HG03025 (cell line): ENCODE data around the gene PARN.
A peak's percentile ranks its signal among the peaks of the same experiment; 100 is the strongest.
"Not testable (repeated sequence)": the region's sequence is repeated elsewhere in the genome, so short reads cannot be mapped to it uniquely, and the experiment has no call there.

ENCODE experiments used
- ATAC-seq: cut with Tn5 transposase; IDR thresholded peaks from one replicate; pipeline ENCODE4 v1.9.1; 2021; ENCODE audit warnings: mild to moderate bottlenecking, moderate library complexity; ENCODE audit not compliant: unreplicated experiment, low FRiP score

Gene PARN

DNA sequence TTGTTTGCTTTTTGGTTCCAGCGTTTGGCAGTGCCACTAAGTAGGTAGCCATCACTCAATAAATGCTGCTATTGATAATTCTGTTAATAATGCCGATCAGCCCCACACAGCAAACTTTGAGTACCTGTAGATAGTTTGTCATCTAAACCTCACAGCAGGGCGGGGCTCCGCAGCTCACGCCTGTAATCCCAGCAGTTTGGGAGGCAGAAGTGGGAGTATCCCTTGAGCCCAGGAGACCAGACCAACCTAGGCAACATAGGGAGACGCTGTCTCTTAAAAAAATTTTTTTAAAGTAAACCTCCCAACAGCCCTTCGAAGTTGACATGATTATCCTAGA lies 4.3 kb upstream of the PARN start:
- ATAC-seq: no peak

DNA sequence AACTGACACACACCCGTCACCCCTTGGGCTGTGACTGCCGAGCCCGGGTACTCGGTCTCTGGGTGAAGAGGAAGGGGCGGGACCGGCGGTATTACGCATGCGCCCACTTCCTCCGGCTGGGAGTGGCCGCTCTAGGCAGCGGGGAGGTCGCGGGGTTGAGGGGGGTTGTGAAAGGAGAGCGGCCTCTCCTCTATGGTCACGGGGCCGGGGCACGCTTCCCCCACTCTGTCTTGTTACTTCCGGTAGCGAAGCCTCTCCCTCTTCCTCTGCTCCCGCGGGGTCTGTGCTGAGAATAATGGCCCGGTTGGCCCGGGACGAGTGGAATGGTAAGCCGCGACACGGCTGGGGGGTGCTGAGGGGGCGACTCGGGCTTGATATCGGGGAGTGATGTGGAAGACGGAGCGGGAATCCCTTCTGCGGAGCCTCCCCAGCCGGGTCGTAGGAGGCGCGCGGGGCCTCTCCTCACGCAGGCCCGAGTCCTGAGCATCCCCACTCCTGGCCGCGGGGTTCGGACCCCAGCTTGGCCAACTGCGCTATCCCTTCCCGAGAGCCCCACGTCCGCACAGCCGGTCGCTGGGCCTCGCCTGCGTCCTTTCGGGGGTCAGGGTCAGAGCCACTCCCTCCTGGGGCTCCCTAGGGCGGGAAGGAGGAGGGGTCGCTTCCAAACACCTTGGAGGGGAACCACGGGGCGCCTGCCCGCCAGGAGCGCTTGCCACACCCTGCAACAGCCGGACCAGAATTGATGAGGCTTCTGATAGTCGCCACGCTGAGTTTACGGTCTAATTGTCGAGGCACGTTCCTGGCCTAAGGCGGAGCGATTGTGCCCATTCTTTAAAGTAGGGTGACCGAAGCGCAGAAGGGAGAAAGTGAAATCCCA lies 2.9 kb upstream of the PARN start, which contains the start of gene BFAR:
Gene BFAR (plus strand): TSS at position 259 of the 877 bp plus-strand sequence. CDS start 11,396 bp downstream, outside the sequence.
- peak; percentile 78 for ATAC-seq

DNA sequence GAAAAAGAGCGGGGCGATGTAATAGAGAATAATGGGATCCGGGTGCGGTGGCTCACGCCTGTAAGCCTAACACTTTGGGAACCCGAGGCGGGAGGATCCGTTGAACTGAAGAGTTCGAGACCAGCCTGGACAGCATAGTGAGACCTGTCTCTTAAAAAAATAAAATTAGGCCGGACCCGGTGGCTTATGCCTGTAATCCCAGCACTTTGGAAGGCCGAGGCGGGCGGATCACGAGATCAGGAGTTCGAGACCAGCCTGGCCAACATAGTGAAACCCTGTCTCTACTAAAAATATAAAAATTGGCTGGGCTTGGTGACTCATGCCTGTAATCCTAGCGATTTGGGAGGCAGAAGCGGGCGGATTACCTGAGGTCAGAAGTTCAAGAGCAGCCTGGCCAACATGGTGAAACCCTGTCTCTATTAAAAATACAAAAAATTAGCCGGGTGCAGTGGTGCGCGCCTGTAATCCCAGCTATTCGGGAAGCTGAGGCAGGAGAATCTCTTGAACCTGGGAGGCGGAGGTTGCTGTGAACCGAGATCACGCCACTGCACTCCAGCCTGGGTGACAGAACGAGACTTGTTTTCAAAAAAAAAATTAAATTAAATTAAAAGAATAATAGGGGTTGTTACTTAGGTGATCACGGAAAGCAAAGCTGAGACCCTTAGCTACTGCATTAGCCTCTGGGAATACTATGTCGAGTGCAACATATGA lies 715 bp upstream of the PARN start:
- ATAC-seq: not testable (repeated sequence)

DNA sequence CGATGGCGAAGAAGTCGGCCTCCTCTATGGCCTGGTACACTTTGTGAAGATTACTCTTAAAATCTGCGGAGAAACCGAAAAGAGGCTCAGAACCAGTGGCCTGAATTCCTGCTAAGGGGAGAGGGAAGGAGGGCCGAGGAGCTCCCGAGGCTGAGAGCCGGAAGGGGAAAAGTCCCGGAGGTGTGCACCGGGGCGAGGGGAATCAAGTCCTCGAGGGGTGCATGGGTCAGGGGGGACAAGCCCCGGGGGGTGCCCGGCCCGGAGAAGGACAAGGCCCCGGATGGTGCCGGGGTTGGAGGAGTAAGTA lies 495 bp downstream of the PARN start:
- no peak for ATAC-seq

DNA sequence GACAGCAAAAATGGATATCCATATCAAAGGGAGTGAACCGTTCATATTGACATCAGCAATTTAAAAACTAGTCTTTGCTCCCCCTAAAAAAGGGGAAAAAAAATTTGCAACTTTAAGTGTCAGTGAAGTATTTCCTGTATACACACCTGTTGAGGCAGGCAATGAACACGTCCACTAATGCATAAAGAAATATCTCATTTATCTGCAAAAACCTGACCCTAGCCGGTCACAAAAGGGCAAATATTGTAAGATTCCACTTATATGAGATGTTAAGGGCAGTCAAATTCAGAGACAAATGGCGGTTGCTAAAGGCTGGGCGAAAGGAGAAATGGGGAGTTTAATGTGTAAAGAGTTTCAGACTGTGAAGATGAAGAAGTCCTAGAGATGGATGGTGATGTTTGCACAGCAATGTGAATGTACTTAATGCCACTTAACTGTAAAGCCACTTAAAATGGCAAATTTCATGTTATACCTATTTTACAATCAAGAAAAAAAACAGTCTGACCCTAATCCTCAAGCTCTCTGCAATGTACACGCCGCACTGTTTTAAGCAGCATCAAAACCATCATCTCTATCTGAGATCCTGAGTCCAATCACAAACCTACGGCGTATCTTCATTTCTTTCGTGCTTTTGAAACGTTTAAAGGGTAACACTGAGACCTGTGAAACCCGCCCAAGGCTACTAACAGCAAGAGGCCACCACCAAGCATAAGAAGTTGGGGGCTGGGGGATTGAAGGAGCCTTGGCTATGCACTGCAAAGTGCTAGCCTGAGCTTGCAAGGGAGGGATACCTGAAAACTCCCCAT lies 1.1 kb downstream of the PARN start:
- ATAC-seq: no peak

DNA sequence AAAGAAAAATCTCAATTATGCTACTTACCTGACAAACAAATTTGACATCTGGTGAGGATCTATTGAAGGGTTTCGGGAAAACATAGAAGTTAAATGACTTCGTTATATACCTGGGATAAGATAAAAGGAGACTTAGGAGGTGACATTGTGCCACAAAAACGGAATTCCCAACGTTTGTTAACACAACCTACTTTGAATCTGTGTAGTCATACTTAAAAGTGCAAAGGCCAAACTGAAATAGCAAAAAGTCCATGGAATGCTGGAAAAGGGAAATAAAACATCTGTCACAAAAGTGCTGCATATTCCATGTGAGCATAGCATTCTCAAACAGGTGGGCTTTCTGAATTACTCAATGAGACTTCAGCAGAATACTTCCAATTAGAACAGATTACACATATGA lies 3.0 kb downstream of the PARN start:
- no peak for ATAC-seq

DNA sequence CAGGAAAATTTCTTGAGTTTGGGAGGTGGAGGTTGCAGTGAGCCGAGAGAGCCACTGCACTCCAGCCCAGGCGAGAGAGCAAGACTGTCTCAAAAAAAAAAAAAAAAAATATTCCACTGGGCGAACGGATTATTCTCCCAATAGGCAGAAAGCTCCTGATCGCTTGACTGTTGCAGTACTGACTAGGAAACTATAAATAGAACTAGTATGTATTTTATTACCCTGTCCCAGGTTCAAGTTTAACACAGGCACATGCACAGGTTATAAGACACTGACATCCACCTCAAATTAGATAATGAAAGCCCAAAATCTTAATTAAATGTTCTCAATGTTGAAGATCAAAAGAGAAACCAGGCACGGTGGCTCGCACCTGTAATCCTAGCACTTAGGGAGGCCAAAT lies 11.5 kb downstream of the PARN start:
- ATAC-seq: no peak

DNA sequence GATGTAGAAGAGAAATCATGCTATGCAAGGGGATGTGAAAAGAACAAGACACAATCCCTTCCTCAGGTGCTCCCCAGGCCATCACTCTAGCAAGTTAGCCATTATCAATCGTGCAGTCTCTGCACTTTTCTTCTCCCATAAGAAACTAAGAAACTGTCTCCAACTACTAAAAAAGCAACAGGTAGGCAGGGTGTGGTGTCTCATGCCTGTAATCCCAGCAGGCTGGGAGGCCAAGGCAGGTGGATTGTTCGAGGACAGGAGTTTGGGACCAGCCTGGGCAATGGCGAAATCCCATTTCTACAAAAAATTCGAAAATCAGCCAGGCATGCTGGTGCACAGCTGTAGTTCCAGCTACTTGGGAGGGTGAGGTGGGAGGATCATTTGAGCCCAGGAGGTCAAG lies 13.8 kb downstream of the PARN start:
- ATAC-seq: no peak

DNA sequence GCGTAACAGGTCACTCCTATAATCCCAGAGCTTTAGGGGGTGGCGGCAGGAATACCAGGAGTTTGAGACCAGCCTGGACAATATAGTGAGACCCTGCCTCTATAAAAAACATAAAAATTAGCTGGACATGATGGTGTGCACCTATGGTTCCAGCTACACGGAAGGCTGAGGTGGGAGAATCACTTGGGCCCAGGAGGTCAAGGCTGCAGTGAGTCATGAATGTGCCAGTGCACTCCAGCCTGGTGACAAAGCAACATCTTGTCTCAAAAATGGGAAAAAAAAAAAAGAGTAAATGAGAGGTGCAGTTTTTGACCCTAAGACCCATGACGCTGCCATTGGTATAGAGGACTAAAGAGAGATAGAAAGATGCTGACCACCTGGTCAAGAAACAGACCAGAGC lies 16.1 kb downstream of the PARN start:
- ATAC-seq: no peak

DNA sequence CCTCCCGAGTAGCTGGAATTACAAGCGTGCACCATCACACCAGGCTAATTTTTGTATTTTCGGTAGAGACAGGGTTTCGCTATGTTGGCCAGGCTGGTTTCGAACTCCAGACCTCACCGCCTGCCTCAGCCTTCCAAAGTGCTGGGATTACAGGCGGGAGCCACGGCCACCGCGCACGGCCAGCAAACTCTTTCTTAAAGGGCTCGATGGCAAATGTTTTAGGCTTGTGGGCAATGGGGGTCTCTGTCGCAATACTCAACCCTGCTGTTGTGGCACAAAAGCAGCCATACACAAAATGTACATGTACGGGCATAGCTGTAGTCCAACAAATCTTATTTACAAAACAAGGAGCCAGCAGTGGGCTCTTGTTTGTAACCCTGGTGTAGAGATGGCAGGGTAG lies 18.4 kb downstream of the PARN start:
- ATAC-seq: no peak

DNA sequence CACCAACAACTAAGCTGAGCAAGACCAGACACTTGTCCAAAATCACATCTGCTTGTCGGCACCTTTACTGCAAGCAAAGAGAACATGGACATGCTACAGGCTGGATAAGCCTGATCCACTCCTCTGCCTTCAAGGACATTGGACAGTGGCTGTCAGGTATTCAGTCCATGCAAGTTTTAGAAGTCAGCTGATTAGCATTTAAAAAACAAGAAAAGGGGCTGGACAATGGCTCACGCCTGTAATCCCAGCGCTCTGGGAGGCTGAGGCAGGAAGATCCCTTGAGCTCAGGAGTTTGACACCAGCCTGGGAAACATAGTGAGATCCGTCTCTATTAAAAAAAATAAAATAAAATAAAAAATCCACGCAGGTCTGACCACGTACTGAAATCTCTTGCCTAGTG lies 20.3 kb downstream of the PARN start:
- ATAC-seq: no peak

DNA sequence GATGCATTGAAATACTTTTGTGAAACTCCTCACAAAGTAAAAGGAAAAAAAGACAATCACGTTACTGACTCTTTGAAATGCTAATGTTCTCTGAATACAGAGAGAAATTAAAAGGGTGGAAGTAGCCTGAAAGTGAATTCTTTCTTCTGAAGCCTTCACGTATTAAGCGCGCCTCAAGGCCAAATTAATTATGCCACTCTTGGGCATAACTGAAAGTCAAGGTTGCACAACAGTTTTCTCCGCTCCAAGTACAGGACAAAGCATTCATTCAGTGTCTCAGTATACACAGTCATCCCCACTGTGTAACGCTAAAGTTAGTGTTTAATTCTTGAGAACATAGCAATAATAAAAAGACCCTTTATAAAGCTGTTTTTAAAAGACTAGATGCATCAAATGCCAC lies 21.5 kb downstream of the PARN start:
- ATAC-seq: no peak

DNA sequence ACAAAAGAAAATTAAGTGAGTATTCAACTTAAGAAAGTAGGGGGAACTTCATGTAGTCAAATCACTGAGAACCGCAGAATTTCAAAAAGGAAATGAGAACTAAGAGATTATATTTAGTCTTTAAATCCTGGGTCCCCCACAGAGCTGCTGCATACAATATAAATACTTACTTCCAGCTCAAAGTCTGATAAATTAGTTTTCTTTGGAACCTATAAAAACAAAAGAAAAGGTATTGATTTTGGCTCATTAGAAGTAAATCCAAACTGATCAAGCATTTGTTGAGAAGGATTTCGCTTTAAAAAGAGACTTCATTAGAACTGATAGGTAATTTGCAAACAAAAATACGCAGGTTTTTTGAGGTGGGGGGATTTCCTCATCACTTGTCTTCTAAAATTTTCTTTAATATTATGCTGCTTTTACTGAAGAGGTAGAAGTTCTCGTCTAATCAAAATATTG lies 21.9 kb downstream of the PARN start:
- no peak for ATAC-seq

DNA sequence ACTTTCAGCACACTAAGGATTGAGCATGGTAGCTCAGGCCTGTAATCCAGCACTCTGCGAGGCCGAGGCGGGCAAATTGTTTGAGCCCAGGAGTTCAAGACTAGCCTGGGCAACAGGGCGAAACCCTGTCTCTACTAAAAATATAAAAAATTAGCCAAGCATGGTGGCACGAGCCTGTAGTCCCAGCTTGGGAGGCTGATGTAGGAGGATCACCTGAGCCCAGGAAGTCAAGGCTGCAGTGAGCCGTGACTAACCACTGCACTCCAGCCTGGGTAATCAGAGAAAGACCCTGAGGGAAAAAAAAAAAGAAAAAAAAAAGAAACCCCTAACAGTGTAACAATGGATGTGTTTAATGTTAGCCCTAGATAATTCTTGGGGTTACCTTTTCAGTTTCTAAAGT lies 24.0 kb downstream of the PARN start:
- ATAC-seq: no peak

DNA sequence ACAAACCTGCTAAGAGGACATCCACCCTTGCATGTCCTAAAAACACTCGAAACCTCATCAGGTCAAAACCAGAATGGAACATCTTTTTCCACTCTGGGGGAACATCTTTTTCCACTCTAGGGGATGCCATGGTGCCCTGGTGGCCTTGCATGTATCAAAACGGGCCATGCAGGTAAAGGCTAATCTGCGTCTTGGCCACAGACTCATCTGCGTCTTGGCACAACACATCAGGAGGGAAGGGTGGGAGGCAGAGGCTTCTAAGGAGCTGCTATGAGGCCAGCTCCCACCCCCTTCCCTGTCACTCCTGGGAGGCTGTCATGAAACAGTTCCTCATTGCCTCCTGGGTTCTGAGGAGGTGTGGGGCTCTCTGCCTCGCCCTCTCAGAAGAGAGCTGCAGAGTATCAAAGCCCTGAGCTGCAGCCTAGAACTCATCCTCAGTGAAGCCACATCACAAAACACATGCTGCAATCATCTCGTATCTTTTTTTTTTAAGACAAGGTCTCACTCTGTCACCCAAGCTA lies 27.6 kb downstream of the PARN start:
- ATAC-seq: no peak

DNA sequence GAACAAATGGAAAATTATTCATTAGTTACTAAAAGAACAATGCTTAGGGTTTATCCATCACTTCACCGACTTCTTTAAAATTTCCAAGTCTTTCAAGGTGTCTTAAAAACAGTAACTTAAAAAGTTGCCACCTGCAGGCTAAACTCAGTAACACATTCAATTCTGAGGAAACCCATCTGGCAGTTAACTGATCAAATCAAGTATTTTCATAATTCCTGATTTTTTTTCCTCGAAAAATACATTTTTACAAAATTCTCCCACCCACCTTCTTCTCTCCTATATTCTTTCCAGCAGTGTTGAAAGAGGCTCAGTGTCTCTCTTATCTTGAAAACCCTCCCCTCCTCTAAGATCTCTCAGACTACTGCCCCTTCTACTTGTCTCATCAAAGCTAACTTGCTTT lies 29.9 kb downstream of the PARN start:
- no peak for ATAC-seq

DNA sequence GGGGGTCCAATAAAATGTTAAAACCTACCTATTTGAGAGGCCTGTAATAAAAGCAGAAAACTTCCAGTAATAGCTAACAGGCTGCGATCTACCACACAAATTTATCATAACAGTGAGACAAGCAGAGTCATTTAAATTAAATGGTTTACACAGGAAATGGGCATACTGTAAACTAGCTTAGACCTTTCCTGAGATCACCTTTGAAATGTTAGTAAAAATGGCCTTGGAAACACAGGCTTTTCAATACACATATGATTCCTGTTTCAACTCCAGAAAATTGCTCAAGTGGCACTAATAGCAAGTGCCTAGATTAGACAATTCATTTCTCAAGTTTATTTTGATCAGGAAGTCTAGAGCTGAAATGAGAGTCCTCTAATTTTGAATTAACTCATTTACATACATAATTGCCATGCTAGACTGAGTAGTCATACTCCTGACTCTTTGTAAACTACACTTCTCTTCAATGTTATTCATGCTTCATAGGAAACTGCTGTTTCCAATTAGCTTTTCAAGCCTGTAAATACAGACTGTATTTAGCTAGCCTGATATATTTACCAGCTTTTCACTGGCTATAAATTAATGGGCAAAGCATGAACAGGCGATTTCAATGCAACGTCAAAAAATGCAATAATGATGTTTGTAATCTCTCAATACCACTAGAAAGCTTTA lies 43.3 kb downstream of the PARN start:
- ATAC-seq: no peak

DNA sequence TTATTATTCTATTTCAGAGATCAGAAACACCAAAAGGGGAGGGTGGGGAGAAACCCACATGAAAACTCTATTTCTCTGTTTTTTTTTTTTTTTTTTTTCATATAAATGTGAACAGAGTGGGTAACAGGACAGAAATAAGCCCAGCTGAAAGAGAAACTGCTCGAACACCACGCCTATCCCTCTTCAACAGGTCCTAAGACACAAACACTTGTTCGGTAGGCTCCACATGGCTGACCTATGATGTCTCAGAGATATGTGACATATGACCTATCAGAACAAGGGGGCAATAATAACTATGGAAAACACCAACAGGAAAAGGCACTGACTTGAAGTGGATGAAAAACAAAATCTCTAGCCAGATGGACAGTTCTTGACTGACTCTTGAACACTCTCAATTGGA lies 44.8 kb downstream of the PARN start:
- no peak for ATAC-seq

DNA sequence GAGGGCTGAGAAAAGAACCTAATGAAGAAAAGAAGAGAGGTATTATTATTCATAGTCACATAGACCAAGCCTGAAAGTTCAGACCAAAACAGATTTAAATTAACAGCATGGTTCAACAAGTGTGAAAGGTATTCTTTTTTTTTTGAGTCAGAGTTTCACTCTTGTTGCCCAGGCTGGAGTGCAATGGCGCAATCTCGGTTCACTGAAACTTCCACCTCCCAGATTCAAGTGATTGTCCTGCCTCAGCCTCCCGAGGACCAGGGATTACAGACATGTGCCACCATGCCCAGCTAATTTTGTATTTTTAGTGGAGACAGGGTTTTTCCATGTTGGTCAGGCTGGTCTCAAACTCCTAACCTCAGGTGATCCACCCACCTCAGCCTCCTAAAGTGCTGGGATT lies 49.1 kb downstream of the PARN start:
- not testable (repeated sequence) for ATAC-seq

DNA sequence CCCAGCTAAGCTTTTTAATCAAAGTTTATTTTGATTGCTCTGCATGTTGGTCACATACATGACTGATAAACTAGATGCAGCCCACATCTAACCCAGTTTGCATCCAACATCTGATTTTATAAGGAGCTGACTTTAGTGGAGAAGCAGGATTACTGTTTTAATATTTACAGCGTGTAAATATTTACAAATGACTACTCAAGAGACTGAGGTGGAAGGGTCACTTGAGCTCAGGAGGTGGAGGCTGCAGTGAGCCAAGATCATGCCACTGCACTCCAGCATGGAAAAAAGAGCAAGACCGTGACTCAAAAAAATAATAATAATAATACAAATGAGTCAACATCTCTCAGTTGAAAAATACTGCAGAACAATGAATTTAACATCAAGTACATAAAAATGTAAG lies 50.8 kb downstream of the PARN start:
- ATAC-seq: no peak

DNA sequence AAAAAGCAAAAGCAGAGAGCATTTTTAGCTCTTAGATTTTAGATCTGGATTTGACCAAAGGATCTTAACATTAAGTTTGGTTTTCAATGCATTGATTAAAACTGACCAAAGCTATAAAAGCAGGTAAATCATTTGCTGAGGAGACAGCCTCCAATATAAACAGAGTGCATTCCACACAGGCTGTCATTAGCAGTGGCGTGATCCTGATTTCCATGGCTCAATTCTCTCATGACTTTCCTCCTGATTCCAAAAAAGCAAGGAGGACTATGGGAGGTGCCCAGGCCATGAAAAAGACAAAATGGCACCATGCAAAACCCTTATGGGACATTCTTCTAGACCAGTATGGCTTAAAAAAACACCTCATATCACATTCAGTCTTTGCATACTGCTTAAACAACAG lies 53.5 kb downstream of the PARN start:
- ATAC-seq: no peak
